NCI-H345 treated with DMSO at 0.1 percent for 48 hours (cell line): ENCODE measurements around the gene ABLIM1.
A peak's percentile ranks its signal among the peaks of the same experiment; 100 is the strongest.

Experiments
- DNase-seq: peaks from one replicate; lab custom pipeline; 2025; ENCODE audit not compliant: unreplicated experiment; lab: John Stamatoyannopoulos, UW

The ABLIM1 gene

GRCh38 chr10:114590993-114591392 lies 67.1 kb downstream of the ABLIM1 start:
- no peak for DNase-seq

- no peak for DNase-seq
These were observed 73.7 kb downstream of the ABLIM1 start for GRCh38 chr10:114584419-114584818.

- DNase-seq = no peak
These were observed 77.0 kb downstream of the ABLIM1 start for GRCh38 chr10:114581071-114581470.

- DNase-seq = no peak
These were observed 80.9 kb downstream of the ABLIM1 start for GRCh38 chr10:114577133-114577532.

- no peak for DNase-seq
These were observed 81.4 kb downstream of the ABLIM1 start for GRCh38 chr10:114576716-114577115.

- DNase-seq = no peak
These were observed 82.0 kb downstream of the ABLIM1 start for GRCh38 chr10:114576132-114576487.

- DNase-seq = no peak
These were observed 82.5 kb downstream of the ABLIM1 start for GRCh38 chr10:114575417-114576131.

- no peak for DNase-seq
These were observed 84.6 kb downstream of the ABLIM1 start for GRCh38 chr10:114573330-114574045.

GRCh38 chr10:114571316-114571999 lies 86.6 kb downstream of the ABLIM1 start:
- no peak for DNase-seq

GRCh38 chr10:114566064-114566463 lies 92.0 kb downstream of the ABLIM1 start:
- DNase-seq = no peak

- no peak for DNase-seq
These were observed 93.0 kb downstream of the ABLIM1 start for GRCh38 chr10:114565066-114565465.

GRCh38 chr10:114561008-114561523 lies 97.0 kb downstream of the ABLIM1 start:
- no peak for DNase-seq

- DNase-seq = no peak
These were observed 97.9 kb downstream of the ABLIM1 start for GRCh38 chr10:114560144-114560543.

- DNase-seq = no peak
These were observed 98.4 kb downstream of the ABLIM1 start for GRCh38 chr10:114559636-114560035.

GRCh38 chr10:114557854-114558253 lies 100.2 kb downstream of the ABLIM1 start:
- no peak for DNase-seq

- no peak for DNase-seq
These were observed 101.6 kb downstream of the ABLIM1 start for GRCh38 chr10:114556236-114557122.

- DNase-seq = no peak
These were observed 104.6 kb downstream of the ABLIM1 start for GRCh38 chr10:114553436-114553835.

GRCh38 chr10:114552050-114552449 lies 106.0 kb downstream of the ABLIM1 start:
- no peak for DNase-seq

GRCh38 chr10:114551636-114551972 lies 106.5 kb downstream of the ABLIM1 start:
- no peak for DNase-seq

- DNase-seq = peak; percentile 66
These were observed 107.1 kb downstream of the ABLIM1 start for GRCh38 chr10:114550756-114551635.
